COLO668 (cell line): ENCODE data around the gene DYNLT4.

ENCODE experiments used
- DNase-seq: peaks from one replicate; lab custom pipeline; 2025; ENCODE audit not compliant: unreplicated experiment; lab: John Stamatoyannopoulos, UW

The DYNLT4 gene

DNA sequence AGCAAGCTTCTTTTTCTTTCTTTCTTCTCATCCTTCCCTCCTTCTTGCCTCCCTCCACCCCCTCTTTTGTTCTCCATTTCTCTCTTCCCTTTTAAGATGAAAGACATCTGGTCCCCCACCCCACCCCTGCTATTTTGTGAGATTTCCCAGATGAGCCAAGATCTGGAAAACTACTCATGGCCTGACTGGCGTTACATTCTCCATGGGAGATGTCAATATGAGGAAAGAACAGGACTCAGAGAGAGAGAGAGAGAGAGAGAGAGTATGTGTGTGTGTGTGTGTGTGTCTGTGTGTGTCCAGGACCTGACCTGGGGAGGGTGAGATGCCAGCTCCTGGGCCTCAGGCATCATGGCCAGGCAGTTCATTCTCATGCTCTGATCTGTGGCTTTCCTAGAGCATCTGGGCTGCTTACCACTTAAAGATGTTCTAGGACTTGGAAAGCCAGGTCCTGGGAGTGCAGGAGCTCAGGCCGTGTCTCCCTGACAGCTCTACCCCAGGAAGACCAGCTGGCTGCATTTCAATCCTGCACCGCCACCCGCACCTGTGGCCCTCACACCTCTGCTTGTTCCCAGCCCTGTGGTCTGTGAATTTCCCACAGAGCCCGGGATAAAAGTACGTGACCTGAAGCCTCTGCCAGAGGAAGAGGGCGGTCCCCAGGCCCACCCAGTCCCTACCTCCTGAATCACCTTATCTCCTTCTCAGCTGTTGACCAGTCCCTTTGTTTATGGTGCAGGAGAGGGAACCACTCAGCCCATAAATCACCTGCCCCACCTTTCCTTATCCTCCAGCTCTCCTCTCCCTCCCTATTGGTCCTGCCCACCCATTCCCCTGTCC is 16.0 kb downstream of the DYNLT4 start:
- no peak for DNase-seq

DNA sequence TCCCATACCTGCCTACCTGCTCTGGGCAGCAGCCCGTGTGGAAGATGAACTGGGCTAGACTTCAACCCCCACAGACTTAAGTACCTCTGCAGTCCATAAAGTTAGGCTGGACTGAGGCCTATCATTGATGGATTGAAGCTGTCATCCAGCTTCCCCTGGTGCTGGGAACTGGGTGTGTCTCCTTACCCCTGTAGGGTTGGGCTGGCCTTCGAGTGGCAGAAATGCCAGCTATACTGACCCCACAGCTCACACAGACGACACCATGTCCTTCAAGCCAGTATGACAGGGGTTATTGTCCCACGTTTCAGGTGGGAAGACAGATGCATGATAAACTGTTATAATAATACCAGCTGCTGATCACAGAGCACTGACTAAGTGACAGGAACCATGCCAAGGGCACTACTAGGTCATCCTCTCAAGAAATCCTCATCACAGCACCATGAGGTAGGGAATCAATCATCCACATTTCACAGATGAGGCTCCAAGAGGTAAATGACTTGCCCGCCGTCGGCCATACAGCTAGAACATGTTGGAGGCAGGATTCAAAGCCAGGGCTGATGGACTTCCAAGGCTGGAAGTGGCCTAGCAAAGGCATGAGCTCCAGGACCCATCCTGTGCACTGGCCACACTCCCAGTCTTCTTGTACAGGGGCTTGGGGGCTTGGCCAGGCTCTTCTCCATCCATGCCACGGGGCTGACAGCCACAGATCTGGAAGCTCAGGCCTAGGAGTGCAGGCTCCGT is 18.9 kb downstream of the DYNLT4 start, which contains the start of gene BEST4:
Gene BEST4 (minus strand): TSS at position 51 of the 741 bp plus-strand sequence. CDS start 465 bp downstream, outside the sequence.
- DNase-seq, result no peak

DNA sequence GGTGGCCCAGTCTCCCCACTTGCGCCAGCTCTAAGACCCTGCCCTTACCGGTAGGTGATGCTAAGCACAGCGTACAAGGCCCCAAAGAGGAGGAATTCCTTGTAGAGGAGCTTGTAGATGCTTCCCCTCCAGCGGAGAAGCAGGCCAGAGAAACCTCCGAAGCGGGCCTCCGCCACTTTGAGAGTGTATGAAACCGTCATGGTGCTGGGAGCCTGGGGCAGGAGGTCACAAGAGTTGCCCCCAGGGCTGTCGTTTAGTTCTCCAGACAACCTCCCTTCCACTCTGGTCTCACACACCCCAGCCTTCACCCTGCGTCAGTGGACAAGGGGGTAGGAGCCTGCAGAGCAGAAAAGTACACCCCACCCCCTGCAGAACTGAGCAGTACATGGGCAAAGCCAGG is 19.6 kb downstream of the DYNLT4 start:
- DNase-seq, result no peak

DNA sequence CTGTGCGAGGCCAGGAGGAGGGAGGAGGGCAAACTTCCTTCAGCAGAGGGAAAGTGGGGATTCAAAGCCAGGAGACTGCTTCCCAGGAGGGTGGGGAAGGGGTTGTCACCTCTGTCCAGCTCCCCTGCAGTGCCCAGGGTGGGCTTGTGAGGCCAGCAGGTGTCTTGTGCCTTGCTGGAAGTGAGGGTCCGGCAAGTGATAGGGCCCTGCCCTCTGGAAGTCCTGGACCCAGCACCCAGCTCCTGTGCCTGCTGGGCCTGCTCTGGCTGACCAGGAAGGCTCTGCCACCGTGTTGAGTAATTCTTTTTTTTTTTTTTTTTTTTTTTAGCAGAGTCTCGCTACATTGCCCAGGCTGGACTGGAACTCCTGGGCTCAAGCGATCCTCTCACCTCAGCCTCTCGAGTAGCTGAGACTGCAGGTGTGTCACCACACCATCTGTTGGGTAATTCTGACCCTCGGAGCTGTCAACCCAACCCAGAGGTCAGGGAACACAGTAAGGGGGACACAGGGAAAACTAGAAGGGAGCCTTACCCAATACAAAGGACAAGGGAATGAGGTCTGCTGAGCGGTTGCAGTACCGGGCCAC is 20.2 kb downstream of the DYNLT4 start:
- DNase-seq, result no peak

DNA sequence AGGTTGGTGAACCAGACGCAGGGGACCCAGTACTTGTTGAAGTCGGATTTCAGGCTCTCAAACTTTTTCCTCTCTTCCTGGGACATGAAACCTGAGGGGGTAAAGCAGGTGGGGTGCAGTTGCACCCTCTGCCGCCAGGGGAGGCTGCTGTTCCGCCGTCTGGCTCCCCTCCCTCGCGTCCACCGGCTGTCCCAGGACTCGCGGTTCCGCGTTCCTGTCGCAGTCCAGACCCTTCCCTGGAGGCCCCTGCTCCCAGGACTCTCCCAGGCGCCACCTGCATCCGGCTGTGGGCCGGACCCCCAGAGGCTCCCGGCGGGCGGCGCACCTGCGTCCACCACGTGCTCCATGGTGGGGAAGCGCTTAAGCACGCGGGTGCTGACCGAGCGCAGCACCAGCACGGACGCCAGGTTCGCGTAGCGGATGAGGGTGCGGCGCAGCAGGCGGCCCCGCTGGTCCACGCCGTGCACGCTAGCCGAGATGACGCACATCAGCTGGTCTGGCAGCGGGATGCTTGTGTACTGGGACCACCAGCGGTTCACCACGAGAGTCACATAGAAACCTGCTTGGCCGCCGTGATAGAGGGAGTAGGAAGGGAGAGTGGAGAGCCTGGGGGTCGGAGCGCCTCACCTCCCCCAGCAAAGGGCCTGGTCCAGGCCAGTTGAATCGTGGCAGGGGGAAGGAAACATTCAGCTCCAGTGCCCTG is 20.9 kb downstream of the DYNLT4 start:
- DNase-seq, result peak; percentile 87

DNA sequence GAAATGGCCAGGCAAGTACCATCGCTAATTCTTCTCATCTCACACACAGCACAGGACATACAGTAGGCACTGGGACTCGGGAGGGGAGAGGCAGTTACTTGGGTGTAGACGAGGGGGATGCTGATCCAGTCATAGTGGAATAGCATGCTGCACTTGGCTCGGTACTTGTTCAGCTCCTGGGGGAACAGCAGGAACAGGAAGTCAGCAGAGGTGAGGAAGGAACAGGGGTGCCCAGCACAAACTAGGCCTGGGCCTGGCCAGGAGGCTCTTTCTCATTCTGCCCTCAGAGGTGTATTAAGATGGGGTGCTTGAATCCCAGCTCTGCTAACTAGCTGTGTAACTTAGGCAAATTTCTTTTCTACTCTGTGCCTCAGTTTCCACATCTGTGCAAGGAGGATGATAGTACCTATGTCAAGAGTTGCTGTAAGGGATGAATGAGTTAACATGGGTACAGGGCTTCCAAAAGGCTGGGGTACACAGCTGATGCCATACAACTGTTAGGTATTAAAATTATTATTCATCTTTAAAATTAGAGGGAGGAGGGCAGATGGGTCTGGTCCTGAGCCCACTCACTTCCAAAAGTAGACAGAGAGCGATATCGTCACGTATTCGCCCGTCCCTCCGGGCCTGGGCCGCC is 21.5 kb downstream of the DYNLT4 start:
- no peak for DNase-seq

DNA sequence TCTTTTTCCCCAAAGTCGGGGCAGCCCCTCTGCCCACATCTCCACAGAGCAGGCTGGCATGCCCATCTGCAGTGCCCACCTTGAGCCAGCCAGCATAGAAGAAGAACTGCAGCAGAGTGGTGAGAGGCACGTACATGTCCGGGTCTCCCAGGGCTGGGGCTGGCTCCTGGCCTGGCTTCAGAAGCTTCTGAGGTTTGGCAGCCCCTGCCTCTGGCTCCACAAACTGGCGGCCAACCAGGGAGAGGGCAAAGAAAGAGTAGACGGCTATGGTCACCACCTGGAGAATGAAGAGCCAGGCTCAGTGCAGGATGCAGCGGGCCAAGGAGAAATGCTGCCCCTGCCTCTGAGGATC is 22.1 kb downstream of the DYNLT4 start:
- no peak for DNase-seq

DNA sequence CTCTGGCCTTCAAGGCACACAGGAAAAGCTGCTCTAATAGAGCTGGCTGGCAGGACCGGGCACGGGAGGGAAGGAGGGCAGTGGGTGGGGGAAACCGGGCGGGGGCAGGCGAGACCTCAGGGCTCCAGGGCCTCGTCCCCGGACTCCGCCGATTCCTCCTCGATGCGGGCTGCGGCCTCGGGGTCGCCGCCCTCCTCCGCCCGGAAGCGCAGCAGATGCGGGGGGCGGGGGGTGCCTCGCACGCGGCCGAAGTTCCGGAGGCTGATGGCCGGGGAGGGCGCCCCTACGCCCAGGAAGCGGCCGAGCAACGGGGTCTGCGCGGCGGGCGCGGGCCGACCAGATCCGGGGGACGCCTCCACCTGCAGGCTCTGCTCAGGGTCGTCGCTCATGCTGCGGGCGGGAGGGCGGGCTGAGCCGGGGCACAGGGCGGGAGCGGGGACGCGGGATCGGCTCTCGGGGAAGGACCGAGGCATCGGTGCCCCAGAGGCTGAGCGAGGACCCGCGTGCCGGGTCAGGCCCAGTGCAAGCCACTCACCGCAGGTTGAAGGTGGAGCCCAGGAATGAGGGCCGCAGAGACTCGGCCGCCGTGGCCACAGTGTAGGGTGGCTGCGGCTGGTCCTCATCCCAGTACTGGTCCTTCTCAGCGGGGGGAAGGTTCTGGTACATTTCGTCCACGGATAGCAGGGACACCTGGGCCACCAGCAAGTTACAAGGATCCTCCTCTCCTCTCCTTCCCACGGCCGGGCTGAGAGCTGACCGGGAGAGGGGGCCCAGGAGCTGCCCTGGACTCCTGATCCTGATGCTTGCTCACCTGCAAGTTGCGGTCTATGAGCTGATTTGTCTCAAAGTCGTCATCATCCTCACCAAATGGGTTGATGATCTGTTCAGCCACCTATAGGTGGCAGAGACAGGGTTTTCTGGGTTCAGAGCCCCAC is 22.8 kb downstream of the DYNLT4 start:
- peak; percentile 73 for DNase-seq

DNA sequence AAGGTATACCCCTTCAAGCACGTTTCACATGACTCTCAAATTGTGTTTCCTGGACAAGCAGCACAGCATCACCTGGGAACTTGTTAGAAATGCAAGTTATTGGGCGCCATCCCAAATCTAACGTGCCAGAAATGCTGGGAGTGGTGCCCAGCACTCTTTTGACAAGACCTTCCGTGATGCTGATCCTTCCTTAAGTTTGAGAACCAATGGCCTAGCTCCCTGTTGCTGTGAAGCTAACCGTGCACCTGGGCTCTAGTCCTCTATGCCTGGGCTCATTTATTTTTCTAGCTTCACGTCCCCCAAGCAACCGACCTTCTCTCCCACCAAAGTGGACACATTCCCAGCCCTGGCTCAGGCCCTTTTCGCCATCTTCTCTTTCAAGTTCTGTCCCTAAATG is 23.5 kb downstream of the DYNLT4 start:
- no peak for DNase-seq

DNA sequence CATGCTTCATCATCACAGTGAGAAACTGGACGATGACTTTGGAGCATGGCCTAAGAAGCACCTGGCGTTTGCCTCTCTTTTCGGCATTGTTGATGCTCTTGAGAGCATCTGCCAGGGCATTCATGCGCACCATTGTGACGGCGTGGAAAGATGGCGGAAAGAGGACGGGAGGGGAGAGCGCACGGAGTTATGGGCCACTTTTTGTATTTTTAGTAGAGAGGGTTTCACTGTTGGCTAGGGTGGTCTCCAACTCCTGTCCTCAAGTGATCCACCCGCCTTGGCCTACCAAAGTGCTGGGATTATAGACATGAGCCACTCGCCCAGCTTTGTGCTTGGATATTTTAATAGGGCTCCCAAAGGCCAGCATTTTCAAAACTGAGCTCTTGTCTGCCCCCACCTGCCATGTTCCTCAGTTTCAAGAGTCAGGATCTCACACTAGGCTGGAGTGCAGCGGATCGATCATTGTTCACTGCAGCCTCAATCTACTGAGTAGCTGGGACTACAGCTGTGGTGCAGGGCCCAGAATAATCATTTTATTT is 26.5 kb downstream of the DYNLT4 start:
- DNase-seq, result no peak

DNA sequence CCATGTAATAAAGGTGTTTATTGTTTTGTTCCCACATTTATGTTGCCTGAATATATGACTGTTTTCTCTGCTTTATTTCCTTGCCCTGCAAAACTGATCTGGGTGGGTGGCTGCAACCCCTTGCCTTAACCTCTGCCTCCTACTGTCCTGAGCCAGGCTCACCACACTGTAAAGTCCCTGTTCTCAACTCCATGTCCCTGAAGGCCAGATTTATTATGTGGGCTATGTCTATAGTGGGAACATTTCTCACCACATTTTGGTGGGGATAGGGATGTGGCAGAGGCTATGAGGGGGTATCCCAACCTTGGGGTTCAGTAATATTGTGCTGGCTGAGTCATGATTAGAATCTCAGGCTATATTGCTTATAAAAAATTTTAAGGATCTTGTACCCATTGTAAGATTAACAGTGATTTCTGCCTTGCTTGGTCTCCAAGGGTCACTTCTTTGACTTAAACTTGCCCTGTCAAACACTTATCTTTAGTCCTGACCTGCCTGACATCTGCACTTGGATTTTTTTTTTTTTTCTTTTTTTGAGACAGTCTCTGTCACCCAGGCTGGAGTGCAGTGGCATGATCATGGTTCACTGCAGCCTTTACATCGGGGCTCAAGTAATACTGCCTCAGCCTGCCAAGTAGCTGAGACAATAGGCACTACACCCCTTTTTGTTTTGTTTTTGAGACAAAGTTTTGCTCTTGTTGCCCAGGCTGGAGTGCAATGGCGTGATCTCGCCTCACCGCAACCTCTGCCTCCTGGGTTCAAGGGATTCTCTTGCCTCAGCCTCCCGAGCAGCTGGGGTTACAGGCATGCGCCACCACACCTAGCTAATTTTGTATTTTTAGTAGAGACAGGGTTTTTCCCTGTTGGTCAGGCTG is 28.2 kb downstream of the DYNLT4 start:
- no peak for DNase-seq

DNA sequence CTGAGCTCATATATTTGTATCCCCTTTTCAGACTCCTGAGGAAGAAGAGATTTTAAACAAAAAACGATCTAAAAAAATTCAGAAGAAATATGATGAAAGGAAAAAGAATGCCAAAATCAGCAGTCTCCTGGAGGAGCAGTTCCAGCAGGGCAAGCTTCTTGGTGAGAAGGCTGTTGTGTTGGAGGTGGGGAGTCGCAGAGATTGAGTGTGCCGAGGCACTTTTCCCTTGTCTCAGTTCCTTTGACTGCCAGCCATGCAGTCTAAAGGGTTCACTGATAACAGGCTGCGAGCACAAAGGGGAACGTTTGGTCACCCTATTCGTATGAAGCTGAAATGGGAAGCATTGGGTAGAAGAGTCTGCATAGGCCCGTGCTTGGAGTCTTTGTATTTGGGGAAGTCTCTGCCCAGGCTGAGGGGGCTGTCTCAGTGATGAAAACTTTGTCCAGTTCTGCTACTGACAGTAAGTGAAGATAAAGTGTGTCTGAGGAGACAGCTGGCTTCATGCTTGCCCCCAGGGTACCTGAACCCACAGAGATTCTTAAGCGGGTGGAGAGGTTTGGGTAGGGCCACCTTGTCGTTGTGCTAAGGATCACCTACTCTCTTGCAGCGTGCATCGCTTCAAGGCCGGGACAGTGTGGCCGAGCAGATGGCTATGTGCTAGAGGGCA is 29.0 kb downstream of the DYNLT4 start:
- DNase-seq, result no peak

DNA sequence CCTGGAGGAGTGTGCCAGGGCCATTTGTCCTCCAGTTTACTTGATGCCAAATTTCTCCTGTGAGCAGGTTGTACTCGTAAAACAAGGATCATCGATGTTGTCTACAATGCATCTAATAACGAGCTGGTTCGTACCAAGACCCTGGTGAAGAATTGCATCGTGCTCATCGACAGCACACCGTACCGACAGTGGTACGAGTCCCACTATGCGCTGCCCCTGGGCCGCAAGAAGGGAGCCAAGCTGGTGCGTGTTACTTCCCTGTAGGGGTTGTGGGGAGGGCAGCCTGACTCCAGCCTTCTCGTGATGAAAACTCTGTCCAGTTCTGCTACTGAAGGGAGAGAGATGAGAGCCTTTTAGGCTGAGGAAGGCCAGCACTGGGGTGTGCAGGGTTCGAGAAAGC is 29.6 kb downstream of the DYNLT4 start:
- DNase-seq, result no peak

DNA sequence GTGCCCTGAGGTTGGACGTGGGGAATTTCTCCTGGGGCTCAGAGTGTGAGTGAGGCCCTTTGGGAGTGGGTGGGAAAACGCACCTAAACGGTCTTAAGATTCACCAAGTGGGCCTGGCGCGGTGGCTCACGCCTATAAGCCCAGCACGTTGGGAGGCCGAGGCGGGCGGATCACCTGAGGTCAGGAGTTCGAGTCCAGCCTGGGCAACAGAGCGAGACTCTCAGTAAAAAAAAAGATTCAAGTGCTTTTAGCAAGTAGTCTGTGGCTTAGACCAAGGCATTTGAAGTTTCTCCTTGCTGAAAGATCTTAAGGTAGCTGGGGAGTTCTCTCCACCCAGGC is 30.5 kb downstream of the DYNLT4 start:
- DNase-seq, result no peak

DNA sequence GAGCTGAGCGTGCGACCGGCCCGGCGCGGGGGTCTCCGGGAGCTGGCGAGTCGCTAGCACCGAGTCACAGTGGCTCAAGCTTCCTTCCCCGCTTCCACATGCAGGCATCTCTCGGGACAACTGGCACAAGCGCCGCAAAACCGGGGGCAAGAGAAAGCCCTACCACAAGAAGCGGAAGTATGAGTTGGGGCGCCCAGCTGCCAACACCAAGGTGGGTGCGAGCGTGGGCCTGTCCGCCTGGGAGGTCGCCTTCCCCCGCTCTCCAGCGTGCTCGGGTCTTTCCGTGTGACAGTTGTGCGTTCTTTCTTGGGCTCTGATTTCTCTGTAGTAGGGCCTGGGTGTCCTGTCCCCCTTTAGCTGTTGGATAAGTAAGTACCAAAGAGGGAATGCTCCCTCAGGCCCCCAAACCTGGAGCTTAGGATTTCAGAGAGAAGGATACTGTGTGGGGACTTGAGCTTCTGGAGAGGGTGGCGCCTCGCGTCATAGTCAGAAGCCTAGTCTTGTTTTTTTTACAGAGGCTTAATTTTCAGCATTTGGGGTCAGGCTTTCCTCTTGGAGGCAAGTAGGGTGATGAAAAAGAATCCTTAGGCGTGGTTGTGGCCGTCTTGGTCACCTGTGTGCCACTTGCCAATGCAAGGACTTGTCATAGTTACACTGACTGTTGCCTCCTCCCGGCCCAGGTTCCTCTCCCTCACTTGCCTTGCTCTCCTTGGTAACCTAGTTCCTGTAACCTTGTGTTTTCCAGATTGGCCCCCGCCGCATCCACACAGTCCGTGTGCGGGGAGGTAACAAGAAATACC is 31.0 kb downstream of the DYNLT4 start:
- DNase-seq, result peak; percentile 71

DNA sequence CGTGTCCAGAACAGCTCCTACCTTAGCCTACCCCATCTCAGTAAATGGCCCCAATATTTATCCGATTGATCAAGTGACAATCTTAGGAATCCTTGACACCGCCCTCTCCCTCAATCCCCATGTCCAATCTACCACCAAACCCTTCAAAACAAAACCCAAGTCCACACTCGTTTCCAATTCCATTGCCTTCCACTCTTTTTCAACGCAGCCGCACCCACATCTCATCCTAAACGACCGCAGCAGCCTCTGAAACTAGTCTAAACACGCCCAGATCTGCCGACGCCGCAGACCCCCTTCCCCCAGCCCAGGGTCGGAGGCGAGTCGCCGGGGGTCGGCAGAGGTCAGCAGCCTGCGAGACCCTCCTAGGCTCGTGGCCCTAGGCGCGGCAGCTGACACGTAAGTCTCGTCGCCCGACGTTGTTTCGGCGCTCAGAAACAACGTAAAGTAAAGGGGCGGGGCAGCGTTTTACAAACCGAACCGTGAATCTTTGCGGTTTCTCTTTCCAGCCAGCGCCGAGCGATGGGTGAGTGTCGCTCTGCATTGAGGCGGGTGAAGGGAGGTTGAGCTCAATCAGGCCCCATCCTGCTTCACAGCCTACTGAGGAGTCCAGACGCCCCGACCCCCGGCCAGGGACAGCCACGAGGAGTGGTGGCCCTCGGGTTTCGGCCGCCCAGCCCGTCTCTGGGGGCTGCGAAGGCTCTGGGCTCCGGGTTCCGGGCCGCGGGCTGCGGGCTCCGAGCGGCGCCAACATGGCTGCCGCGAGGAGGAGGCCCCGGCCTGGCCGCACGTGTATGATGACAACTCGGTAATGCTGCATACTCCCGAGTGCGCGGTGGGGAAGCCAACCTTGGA is 31.8 kb downstream of the DYNLT4 start, which contains the start of gene RPS8:
Gene RPS8 (plus strand): TSS at position 463 of the 852 bp plus-strand sequence. CDS start 57 bp downstream, at position 520.
- DNase-seq, result peak; percentile 99
